NCI-H345 treated with DMSO at 0.1 percent for 48 hours (cell line): ENCODE results near the gene GPR142.

Experiments used
- DNase-seq: peaks from one replicate; lab custom pipeline; 2025; ENCODE audit not compliant: unreplicated experiment; lab: John Stamatoyannopoulos, UW

GPR142 gene

GRCh38 chr17:74368341-74369081 lies 1.2 kb downstream of the GPR142 start:
- DNase-seq: peak; percentile 38

DNA sequence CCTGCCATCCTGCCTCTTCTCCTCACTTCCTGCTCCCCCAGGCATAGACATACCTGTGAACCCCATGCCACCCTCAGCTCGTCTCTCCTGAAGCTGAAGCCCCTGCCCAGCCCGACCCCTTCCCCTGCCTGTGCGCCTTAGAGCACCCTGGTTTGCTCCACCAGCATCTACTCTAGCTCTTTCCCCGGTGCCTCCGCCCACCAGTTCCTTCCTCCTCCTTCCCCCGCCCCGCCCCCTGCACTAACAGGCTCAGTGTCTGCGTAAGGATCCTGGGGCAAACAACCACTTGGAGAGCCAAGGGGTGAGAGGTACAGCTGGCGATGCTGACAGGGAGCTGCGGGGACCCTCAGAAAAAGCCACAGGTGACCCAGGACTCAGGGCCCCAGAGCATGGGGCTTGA lies 1.9 kb downstream of the GPR142 start:
- DNase-seq: no peak

DNA sequence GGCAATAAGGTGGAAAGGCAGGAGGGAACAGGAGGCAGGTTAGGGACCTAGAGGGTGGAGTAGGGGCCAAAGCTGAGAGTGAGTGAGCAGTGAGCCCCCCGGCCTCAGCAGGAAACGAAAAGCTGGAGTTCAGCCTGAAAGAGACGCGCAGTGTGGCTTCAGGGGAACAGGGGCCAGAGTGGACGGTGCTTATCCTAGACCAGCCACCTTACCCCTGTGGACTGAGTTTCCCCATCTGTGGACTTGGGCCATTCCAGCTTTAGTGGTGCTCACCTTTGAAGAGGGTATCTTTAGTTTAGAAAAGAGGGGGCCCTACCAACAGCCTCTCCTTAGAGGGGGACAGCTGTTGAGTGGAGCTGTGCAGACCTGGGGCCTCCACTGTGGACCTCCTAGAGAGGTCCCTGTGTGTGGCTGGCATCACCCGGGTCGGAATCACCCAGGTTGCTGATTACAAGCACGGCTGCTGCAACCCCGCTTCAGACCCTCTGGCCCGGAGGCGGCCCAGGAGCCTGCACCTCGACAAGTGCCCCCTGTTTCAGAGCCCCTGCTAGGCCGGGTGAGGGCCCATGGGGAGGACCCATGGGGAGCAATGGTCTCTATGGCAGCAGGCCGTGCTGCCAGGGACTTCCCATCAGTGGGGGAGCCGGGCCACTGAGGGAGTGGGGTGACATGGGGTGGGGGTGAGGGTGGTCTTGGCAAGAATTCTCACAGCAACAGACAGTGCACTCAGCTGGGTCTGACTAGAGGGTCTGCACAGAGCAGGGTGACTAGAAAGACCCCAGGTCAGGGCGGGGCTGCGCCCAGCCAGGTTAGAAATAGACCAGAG lies 2.6 kb downstream of the GPR142 start:
- no peak for DNase-seq

GRCh38 chr17:74371653-74372147 lies 4.4 kb downstream of the GPR142 start:
- no peak for DNase-seq

GRCh38 chr17:74372426-74372825 lies 5.1 kb downstream of the GPR142 start:
- no peak for DNase-seq

- peak; percentile 25 for DNase-seq
Observed at GRCh38 chr17:74373838-74374606, 6.7 kb downstream of the GPR142 start.

DNA sequence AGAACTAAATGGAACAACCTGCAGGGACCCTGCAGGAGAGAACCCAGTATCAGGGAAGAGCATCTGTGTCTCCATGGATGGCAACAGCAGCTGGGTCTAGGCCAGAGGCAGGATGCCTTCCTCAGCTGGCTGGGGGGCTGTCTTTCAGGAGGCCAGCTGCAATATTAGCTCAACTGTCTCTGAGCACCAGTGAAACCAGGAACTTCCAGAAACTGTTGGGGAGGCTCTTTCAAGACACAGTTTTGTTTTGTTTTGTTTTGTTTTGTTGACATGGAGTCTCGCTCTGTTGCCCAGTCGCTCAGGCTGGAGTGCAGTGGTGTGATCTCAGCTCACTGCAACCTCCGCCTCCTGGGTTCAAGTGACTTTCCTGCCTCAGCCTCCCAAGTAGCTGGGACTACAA lies 7.6 kb downstream of the GPR142 start:
- DNase-seq: no peak

- peak; percentile 79 for DNase-seq
Observed at GRCh38 chr17:74379495-74380085, 12.3 kb downstream of the GPR142 start.

GRCh38 chr17:74380086-74380958 lies 13.0 kb downstream of the GPR142 start:
- DNase-seq: no peak

DNA sequence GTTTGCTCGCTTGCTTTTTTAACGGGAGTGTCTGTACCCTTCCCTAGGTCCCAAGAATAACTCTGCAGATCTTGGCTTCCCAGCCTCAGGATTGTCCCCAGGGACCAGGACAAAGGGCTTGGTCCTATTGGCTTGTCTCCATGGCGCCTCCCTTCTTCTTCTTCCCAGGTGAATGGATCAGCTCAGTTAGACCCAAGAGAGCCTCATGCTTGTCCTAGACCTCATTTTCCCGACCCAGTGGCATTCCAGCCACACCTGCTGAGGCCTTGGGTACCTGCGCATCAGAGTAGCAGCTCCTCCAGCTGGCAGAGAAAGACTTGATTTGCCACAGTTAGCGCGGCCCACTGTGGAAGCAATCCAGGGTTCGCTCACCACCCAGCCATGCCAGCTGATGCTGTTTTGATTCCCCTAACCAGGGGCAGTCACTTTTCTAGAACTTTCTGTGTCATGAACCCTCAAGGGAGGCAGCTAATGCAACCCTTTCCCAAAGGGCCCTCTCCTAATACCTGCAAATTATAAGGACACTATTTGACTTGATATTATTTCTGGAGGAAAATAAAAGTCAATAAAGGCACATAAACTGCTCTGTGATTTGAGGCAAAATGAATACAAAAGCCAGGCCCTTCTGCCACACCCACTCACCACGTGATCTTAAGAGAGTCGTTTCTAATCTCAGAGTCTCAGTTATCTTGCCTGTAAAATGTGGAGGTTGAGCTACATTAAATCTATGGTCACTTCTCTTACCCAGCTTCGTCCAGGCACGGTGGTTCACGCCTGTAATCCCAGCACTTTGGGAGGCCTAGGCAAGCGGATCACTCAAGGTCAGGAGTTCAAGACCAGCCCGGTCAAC lies 13.9 kb downstream of the GPR142 start:
- no peak for DNase-seq

GRCh38 chr17:74383141-74383540 lies 15.8 kb downstream of the GPR142 start:
- DNase-seq: no peak

DNA sequence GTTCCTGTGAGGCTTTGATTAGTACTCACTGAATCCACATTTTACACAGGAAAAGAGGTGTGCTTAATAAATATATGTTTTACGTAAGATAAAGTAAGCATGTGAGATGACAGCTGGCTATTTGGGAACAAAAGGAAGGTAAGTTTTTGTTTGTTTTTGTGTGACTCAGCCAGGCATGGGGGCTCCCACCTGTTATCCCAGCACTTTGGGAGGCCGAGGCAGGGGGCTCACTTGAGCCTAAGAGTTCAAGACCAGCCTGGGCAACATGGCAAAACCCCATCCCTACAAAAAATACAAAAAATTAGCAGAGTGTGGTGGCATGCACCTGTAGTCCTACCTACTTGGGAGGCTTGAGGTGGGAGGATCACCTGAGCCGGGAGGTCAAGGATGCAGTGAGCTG lies 17.9 kb downstream of the GPR142 start:
- no peak for DNase-seq

DNA sequence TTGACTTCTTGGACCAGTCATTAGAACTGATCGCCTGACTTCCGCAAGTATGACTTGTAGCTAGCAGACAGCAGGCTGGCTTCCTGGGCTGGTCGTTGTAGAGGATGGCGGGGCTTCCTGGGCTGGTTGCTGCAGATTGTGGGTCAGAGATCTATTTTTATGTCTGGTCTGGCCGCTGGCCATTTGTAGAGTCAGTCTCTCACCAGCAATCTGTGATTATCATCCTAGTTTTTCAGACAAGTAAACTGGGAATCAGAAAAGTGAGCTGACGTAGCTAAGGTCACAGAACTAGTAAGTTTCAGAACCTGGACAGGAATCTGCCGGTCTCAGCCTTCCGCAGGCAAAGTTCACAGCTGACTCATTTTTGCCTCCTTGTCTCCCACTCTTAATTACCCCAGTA lies 19.1 kb downstream of the GPR142 start:
- DNase-seq: no peak

- DNase-seq: no peak
Observed at GRCh38 chr17:74387365-74388218, 20.3 kb downstream of the GPR142 start.

GRCh38 chr17:74389084-74389753 lies 21.9 kb downstream of the GPR142 start:
- DNase-seq: no peak

GRCh38 chr17:74389937-74390679 lies 22.8 kb downstream of the GPR142 start:
- DNase-seq: no peak
